Measurements from ENCODE around the gene NIM1K.

Gene NIM1K

DNA sequence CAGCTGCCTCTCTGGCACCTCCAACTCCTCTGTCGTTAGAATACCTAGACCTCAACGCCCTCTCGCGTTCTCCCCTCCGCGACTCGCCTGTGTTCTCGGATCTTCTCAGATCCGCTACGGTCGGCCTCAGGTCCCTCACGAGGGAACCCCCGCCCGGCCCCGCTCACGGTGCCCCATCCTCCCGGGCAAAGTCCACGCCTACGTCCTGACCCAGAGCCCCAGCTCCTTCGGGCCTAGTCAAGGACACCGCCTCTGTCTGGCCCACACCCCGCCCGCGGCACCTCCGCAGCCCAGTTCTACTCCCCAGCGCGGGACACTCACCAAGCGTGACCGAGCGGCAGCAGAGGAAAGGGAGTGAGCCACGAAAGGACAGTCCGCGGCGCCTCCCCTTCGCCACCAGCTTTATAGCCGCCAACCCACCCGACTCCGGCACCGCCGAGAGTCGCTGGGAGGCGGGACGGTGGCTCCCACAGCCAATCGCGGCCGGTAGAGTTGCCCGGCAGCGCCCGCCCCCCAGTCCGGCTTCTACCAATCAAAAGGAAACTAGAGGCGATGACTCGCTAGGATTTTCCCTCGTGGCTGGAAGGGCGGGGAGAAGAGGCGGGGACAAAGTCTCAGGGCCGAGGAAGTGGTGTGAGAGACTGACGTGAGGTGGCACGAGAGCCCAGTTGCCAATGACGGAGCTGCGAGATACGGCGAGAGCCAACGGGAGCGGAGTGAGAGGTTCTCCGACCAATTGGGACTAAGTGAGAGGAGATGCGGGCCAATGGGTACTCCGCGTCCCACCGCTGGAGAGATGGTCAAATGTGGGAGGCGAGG, 121.2 kb downstream of the NIM1K start, which contains the start of gene HMGCS1 (continued):
- TF ChIP-seq, protein P1, sequence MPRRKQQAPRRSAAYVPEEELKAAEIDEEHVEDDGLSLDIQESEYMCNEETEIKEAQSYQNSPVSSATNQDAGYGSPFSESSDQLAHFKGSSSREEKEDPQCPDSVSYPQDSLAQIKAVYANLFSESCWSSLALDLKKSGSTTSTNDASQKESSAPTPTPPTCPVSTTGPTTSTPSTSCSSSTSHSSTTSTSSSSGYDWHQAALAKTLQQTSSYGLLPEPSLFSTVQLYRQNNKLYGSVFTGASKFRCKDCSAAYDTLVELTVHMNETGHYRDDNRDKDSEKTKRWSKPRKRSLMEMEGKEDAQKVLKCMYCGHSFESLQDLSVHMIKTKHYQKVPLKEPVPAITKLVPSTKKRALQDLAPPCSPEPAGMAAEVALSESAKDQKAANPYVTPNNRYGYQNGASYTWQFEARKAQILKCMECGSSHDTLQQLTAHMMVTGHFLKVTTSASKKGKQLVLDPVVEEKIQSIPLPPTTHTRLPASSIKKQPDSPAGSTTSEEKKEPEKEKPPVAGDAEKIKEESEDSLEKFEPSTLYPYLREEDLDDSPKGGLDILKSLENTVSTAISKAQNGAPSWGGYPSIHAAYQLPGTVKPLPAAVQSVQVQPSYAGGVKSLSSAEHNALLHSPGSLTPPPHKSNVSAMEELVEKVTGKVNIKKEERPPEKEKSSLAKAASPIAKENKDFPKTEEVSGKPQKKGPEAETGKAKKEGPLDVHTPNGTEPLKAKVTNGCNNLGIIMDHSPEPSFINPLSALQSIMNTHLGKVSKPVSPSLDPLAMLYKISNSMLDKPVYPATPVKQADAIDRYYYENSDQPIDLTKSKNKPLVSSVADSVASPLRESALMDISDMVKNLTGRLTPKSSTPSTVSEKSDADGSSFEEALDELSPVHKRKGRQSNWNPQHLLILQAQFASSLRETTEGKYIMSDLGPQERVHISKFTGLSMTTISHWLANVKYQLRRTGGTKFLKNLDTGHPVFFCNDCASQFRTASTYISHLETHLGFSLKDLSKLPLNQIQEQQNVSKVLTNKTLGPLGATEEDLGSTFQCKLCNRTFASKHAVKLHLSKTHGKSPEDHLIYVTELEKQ (tag by site-specific recombination; IDR thresholded peaks at IDR 0.05; ENCODE audit: borderline replicate concordance): no peak
- TF ChIP-seq ZNF792 (tag by site-specific recombination; IDR thresholded peaks at IDR 0.05) (no peak), ZNF530 (tag by site-specific recombination; IDR thresholded peaks at IDR 0.05; ENCODE audit: low read depth) (no peak), ZNF324 (tag by site-specific recombination; IDR thresholded peaks at IDR 0.05) (no peak; the same call in 1 of the 2 replicates), ZNF623 (tag by site-specific recombination; IDR thresholded peaks at IDR 0.05) (no peak), ZBTB26 (tag by site-specific recombination; optimal IDR thresholded peaks at IDR 0.05) (peak; percentile 80), EGR2 (tag by site-specific recombination; IDR thresholded peaks at IDR 0.05; ENCODE audit: low read depth) (peak; percentile 94), ZNF518A (tag by site-specific recombination; conservative IDR thresholded peaks at IDR 0.05; ENCODE audit: low read depth) (peak; percentile 62), ZNF37A (tag by site-specific recombination; IDR thresholded peaks at IDR 0.05) (no peak), ZNF521 (tag by site-specific recombination; IDR thresholded peaks at IDR 0.05) (no peak), SP3 (tag by site-specific recombination; IDR thresholded peaks at IDR 0.05) (peak; percentile 90), GLI2 (tag by site-specific recombination; IDR thresholded peaks at IDR 0.05; ENCODE audit: borderline replicate concordance, low read depth) (no peak), KLF1 (tag by site-specific recombination; IDR thresholded peaks at IDR 0.05) (peak; percentile 71), ZNF560 (tag by site-specific recombination; IDR thresholded peaks at IDR 0.05; ENCODE audit: borderline replicate concordance) (no peak), TCF7L2 (IDR thresholded peaks at IDR 0.05; ENCODE audit: borderline replicate concordance, low read depth, low read length) (no peak), ZSCAN30 (tag by site-specific recombination; IDR thresholded peaks at IDR 0.05) (peak; percentile 87), HIC1 (tag by site-specific recombination; IDR thresholded peaks at IDR 0.05) (peak; percentile 96), SP2 (tag by site-specific recombination; IDR thresholded peaks at IDR 0.05) (peak; percentile 100), HOXD13 (CRISPR knock-in tag; IDR thresholded peaks at IDR 0.05; ENCODE audit: borderline replicate concordance) (0 out of 2 replicates have a peak, but pooled peaks have one; percentile 57), ZNF776 (tag by site-specific recombination; IDR thresholded peaks at IDR 0.05; ENCODE audit: borderline replicate concordance) (no peak), ZNF544 (tag by site-specific recombination; IDR thresholded peaks at IDR 0.05) (no peak), ZNF501 (tag by site-specific recombination; IDR thresholded peaks at IDR 0.05) (peak; percentile 95), ZNF146 (tag by site-specific recombination; IDR thresholded peaks at IDR 0.05) (no peak), ZNF10 (tag by site-specific recombination; IDR thresholded peaks at IDR 0.05) (no peak), FEZF1 (tag by site-specific recombination; IDR thresholded peaks at IDR 0.05) (no peak), KLF10 (tag by site-specific recombination; IDR thresholded peaks at IDR 0.05) (peak; percentile 60)
